OCI-M1 (cell line): ENCODE results near the gene FBXO39.
"Not testable (repeated sequence)": the region's sequence is repeated elsewhere in the genome, so short reads cannot be mapped to it uniquely, and the experiment has no call there.

Experiments used
- DNase-seq: peaks from one replicate; lab custom pipeline; 2025; lab: John Stamatoyannopoulos, UW

The FBXO39 gene

DNA sequence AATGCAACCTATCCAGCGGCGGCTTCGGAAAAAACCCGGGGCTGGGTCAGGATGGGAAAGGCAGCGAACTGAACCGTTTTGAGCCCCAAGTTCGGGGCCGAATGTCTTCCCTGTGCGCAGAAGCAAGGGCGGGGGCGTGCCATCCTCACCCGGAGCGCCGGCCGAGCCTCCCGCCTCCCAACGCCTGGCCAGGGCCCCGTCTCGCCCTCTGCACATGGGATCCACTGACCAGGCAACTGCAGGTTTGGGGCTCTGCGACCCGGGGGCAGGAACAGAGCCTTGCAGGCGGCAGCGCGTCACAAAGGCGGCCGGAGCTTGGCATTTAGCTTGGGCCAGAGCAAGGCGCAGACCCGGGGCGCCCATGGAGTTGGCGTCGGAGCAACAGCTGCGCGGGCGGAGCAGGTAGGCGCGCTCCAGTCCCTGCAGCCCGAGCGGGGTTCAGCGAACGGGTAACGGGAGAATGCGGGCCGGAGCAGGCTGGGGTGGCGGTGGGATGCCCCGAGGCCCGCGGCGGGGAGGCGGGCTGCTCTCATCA lies at the start of gene FBXO39:
Gene FBXO39 (plus strand): TSS at position 345 of the 535 bp plus-strand sequence. CDS start 3,654 bp downstream, outside the sequence.
- DNase-seq = no peak

- DNase-seq = no peak
These were observed 46.5 kb upstream of the FBXO39 start for GRCh38 chr17:6729531-6729930.

DNA sequence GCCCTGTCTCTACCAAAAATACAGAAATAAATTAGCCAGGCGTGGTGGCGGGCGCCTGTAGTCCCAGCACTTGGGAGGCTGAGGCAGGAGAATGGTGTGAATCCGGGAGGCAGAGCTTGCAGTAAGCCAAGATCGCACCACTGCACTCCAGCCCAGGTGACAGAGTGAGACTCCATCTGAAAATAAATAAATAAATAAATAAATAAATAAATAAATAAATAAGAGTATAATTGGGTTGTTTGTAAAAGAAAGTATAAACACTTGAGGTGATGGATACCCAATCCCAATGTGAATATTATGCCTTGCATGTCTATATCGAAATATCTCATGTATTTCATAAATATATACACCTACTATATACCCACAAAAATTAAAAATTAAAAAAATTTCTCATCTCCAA lies 29.4 kb upstream of the FBXO39 start:
- not testable (repeated sequence) for DNase-seq

GRCh38 chr17:6748617-6749016 lies 27.4 kb upstream of the FBXO39 start:
- peak; percentile 62 for DNase-seq

DNA sequence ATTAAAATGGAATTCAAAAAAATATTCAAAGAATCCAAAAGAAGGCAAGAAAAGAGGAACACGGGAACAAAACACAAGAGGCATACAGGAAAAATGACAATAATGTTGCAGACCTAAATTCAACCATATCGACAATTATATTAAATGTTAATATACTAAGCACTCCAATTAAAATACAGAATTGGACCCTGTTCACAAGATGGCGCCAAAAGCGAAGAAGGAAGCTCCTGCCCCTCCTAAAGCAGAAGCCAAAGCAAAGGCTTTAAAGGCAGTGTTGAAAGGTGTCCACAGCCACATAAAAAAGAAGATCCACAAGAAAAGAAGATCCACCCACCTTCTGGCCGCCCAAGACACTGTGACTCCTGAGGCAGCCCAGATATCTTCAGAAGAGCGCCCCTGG lies 26.5 kb upstream of the FBXO39 start:
- DNase-seq = peak; percentile 63

- DNase-seq = peak; percentile 96
These were observed 23.7 kb upstream of the FBXO39 start for GRCh38 chr17:6752068-6752909.

GRCh38 chr17:6753006-6753445 lies 23.0 kb upstream of the FBXO39 start:
- peak; percentile 86 for DNase-seq

GRCh38 chr17:6753546-6753945 lies 22.5 kb upstream of the FBXO39 start:
- DNase-seq = peak; percentile 53

- DNase-seq = peak; percentile 41
These were observed 20.7 kb upstream of the FBXO39 start for GRCh38 chr17:6755281-6755680.

- peak; percentile 91 for DNase-seq
These were observed 20.3 kb upstream of the FBXO39 start, which contains the start of gene XAF1 for GRCh38 chr17:6755731-6756184. XAF1 (plus strand) TSS chr17:6756046; CDS start chr17:6756079, 33 bp downstream.

DNA sequence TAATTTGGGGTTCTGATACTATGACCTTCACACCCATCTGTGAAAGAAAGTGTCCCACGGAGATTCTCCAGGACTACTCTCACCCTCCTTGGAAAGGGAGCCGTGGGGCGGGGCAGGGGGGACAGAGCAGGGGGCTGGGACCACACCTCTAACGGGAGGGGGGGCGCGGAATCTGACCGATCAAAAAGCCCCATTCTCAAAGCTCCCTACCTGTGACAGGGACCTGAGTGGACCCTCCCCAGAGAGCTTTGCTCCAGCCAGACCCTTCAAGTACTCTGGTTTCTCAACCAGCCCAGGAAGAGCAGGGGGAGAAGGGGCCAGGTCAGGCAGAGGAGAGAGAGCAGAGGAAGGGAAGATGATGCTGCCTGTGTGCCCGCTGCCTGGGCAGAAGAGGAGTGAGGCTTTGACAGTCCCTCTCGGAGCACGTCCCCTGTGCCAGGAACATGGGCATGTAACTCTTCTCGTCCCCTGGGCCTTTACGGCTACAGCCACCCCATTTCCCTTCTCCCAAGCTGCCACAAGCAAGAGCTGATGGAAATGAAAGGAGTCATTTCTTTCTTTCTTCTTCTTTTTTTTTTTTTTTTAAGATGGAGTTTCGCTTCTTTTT lies 19.5 kb upstream of the FBXO39 start:
- DNase-seq = peak; percentile 55

DNA sequence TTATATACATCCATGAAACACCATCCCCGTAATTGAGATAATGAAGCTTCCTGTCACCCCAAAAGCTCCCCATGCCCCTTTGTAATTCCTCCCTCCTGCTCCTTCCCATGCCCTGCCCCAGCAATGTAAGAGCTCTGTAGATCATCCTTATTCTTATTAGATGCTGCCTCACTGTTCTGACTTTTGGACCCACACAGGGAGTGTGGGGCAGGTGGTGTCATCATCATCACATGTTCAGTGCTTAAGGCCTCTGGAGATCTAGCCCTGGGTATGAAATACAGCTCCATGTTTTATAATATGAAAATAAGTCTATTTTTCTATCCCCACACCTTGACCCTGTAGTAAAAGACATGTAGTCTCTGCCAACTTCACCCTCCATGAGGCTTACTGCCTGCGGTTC lies 18.3 kb upstream of the FBXO39 start:
- DNase-seq = no peak

DNA sequence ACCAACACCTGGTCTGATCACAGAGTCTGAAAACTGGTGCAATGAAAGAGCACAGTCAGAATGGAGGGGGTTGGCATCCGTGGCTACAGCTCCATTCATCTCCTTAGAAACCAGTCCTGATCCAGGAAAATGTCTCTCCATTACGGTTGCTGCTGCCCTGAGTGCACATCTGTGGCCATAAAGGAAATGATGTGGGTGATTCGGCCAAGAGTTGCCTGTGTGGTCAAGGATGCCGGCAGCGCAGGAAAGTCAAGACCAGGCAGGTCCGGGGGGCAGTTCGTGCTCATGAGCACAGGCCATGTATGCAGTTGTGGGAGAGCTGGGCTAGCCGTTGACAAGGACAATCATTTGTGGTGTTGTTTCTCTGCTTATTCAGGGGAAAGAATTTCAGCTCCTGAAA lies 14.2 kb upstream of the FBXO39 start:
- no peak for DNase-seq

DNA sequence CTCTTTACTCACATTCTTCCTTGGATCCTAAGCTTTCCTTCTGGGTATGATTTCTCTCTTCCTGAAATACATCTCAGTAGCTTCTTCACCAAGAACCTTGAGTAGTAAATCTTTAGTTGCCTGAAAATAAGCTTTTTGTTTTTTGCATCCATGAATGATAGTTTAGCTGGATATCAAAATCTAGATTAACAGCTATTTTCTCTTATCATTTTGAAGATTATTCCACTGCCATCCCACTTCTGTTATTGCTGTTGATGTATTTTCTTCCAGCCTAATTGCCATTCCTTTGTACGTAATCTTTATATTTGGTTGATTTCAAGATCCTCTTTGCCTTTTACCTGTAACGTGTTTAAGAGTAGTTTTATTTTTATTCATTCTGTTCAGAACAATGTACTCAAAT lies 7.6 kb upstream of the FBXO39 start:
- DNase-seq = no peak

GRCh38 chr17:6772016-6772415 lies 4.0 kb upstream of the FBXO39 start:
- no peak for DNase-seq

DNA sequence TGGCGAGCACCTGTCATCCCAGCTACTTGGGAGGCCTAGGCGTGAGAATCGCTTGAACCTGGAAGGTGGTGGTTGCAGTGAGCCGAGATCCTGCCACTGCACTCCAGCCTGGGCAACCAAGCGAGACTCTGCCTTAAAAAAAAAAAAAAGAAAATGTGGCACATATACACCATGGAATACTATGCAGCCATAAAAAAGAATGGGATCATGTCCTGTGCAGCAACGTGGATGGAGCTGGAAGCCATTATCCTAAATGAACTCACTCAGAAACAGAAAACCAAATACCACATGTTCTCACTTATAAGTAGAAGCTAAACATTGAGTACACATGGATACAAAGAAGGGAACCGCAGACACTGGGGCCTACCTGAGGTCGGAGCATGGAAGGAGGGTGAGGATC lies 1.1 kb upstream of the FBXO39 start:
- not testable (repeated sequence) for DNase-seq

DNA sequence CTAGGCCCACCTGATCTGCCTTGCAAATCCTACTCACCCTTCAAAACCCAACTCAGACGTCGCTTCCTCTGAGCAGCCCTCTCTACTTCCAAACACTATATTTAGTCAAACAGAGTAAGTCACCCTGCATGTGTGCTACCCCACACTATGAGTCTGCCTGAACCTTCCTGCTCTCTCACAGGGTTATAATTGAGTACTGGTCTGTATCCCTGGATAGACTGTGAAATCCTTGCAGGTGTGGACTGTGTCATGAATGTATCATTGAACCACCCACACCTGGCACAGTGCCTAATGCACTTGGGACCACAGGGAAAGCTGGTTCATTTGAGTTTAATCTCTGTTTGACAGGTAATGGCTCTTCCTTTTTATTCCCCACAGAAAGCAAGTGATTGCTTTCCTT lies 3.4 kb downstream of the FBXO39 start:
- DNase-seq = no peak

DNA sequence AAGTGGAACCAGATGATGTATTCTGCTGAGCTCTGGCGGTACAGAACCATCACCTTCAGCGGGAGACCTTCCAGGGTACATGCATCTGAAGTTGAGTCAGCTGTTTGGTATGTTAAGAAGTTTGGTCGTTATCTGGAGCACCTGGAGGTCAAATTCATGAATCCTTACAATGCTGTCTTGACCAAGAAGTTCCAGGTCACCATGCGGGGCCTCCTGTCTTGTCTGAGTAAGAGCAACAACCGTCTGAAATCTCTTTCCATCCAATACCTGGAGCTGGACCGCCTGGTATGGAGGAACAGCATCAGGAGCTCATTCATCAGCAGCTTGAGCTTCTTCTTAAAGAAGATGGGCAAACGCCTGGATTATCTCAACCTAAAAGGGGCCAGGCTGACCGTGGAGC lies 4.0 kb downstream of the FBXO39 start:
- DNase-seq = no peak

DNA sequence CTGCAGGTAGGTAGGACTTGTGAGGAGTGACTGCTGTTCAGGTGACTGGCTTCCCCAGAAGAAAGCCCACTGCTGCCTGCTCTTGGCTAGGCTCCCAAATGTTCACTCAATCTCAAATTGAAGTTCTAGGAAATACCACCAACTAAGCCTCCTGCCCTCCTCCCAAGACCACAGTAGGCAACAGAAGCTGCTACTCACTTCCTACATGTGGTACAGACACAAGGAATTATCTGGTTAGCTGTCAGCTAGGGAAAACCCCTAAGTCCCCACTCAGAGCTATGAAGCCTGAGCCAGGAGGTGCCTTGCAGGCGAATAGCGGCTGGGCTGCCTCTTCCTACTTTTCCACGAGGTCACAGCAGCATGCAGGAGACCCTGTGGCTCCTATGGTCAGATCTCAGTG lies 4.9 kb downstream of the FBXO39 start:
- peak; percentile 70 for DNase-seq

GRCh38 chr17:6782244-6782643 lies 6.2 kb downstream of the FBXO39 start:
- DNase-seq = no peak

DNA sequence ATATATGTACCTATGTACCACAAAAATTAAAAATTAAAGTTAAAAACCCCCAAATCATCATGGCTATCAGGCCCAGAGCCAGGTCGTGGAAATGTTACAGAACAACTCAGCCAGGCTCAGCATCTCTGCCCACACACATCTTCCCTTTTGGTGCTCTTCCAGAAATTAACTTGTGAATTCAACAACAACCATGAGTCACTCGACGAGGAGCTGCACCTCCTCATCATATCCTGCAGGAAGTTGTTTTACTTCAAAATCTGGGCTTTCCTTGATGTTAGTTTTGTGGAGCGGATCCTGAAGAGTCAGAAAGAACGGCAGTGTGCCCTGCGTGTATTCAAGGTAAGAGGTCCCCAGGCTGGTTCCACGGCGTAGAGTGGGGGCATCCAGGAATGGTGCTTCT lies 10.6 kb downstream of the FBXO39 start:
- no peak for DNase-seq

GRCh38 chr17:6787081-6787693 lies 11.2 kb downstream of the FBXO39 start:
- no peak for DNase-seq

DNA sequence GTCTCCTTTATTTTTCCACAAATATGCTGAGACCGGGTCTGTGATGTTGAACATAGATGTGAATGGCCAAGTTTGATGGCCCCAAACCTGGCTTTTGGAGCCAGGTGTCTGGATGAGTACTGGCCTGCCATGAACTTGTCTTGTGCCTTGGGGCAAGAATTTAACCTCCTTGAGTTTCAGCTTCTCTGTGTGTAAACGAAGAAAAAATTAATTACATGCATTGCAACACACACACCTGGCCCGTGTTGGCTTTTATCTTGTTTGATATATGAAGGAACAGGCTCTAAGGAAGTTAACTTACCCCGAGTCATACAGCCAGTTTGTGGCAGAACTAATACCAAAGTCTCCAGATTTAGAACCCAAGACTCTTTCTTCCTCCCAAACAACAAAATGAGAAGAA lies 13.1 kb downstream of the FBXO39 start:
- no peak for DNase-seq
